ENCODE data around the gene PHLDB2.

The PHLDB2 gene

GRCh38 chr3:111885578-111885977 lies 26.5 kb downstream of the PHLDB2 start:
- no peak for DNase-seq

- no peak for DNase-seq
Observed at GRCh38 chr3:111890051-111890580, 31.1 kb downstream of the PHLDB2 start.

GRCh38 chr3:111892070-111892469 lies 33.0 kb downstream of the PHLDB2 start:
- no peak for DNase-seq

DNA sequence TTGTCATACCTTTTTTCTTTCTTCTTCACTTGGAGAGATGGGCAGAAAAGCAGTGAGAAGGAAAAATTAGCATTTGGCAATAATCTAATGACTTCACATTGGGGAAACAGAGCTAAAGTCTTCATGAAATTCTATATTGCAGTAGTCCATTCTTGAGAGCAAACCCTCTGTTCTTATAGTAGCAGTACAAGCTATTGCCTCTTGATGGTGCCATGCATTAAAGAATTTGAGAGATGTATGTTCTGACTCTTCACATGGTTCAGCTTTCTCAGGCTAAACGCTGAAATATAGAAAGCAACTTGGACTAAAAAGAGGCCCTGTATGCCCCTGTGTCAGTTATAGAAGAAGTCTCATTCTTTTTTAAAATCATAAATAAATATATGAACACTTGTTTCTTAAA lies 36.0 kb downstream of the PHLDB2 start:
- DNase-seq: no peak

DNA sequence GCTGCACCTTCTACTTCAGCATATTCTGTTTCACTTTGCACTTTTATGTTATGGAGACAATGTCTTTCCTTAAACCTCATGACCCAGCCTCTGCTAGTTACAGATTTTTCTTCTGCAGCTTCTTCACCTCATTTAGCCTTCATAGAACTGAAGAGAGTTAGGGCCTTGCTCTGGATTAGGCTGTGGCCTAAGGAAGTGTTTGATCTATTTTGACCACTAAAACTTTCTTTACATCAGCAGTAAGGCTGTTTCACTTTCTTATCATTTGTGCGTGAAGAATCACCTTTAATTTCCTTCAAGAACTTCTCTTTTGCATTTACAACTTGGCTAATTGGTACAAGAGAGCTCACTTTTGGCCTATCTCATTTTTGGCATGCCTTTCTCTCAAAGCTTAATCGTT lies 40.9 kb downstream of the PHLDB2 start:
- DNase-seq: no peak

DNA sequence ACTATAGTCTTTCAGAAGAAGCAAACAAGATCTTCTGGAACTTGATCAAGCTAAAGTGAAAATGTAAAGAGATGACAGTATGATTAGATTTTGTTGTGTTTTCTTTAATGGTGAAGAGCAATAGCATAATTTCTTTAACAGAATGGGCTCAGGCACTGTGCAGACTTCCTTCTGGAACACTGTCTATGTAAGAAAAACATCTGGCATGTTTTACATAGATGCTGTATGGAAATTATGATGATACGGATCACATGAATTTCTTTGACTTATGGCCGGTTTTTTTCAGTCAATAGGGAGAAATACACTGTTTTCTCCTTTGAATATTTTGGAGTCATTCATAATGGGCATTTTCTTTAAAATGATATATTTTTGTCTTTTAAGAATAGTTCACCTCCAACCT lies 42.6 kb downstream of the PHLDB2 start:
- no peak for DNase-seq

DNA sequence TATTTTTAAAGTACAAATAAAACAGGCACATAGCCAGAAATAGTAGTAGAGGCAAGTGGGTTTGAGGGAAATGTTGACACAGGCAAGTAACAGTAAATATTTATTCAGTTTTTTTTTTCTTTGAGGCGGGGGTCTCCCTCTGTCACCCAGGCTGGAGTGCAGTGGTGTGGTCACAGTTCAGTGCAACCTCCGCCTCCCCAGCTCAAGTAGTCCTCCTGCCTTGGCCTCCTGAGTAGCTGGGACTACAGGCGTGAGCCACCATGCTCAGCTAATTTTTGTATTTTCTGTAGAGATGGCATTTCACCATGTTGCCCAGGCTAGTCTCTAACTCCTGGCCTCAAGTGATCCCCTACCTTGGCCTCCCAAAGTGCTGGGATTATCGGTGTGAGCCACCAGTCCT lies 43.5 kb downstream of the PHLDB2 start:
- no peak for DNase-seq

DNA sequence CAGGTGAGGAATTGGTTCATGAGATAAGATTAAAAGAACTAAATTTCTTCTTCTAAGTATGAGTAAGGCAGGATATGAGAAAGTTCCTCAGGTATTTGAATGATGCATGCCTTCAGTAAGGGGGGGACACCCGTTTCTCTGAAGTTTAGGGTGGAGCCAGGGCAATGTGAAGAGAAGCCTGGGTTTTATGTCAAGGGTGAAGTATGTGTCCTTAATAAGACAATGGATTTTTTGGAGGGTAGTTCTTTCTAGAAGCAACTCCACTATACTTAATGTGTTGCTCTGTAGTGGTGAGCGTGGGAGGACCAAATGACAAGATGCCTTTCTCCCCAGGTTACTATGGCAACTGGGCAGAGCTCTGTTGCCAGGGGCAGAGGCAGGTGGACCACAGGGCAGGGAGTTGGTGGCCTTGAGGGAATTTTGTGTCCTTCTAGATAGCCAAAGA lies 44.0 kb downstream of the PHLDB2 start:
- DNase-seq: no peak

GRCh38 chr3:111904376-111905241 lies 45.5 kb downstream of the PHLDB2 start:
- no peak for DNase-seq

GRCh38 chr3:111906656-111907055 lies 47.6 kb downstream of the PHLDB2 start:
- no peak for DNase-seq

DNA sequence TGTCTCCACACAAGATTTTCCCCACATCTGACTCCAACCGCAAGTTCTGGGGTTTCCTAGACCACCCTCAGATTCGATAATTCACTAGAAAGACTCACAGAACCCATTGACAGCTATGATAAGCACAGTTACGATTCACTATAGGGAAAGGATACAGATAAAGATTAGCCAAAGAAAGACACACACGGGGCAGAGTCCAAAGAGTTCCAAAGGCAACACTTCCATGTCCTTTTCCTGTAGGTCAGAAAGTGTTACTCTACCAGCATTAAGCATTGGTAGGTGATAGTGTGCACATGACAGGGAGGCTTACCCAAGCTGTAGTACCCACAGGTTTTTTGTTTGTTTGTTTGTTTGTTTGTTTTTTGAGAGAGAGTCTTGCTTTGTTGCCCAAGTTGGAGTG lies 48.1 kb downstream of the PHLDB2 start:
- DNase-seq: no peak

DNA sequence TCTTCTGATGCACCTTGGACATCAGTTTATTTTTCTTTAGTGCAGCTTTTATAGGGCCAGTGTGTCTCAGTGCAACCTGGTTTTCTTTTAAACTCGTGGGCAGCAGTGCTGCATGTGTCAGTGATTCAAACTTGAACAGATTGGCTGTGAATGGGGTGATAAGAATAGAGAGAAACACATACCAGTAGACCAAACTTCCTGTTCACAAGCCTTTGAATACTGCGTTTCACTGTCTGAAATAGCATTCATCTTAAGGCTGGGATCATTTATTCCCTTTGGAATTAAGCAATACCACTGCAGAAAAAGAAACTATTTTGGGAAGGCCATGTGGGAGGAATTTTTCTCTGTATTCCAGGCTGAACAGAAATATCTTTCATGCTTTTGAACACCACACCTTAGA lies 51.7 kb downstream of the PHLDB2 start:
- DNase-seq: no peak

DNA sequence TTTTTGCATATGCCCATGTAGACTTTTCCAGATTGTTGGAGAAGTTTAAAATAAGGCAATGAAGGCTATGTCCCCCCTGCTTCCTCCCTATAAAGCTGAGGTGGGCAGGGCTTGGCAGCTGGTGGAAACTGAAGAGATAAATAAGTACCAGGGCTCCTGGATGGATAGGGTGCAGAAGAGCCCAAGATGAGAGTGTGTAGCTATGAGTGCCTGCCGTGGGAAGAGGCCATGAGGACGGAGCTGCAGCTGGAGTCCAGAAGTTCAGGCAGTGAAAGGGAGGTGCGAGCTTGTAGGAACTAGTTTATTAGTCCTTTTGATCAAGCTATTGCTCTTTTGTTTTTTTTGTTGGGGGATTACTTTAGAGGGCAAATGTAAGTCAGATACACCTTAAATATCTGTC lies 52.4 kb downstream of the PHLDB2 start:
- no peak for DNase-seq

- no peak for DNase-seq
Observed at GRCh38 chr3:111913163-111913763, 54.2 kb downstream of the PHLDB2 start.

DNA sequence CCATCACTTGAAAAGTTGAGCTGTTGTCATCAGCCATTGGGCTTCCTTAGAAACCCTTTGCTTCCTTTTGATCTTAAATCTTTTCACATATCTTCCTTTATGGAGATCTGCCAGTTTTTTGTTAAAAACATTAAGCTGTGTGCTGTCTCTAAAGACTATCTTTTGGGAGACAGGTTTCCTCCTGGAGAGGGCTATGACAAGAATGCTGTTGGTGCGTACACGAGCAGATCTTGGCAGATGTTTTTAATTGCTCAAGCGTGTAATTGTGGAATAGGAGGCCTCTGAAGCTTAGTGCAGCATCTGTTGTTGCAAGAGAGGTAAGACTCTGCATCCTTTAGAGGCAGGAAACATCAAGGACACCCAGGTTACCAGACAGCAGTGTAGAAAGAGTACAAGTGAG lies 56.8 kb downstream of the PHLDB2 start:
- DNase-seq: no peak

- no peak for DNase-seq
Observed at GRCh38 chr3:111917300-111917699, 58.2 kb downstream of the PHLDB2 start.

DNA sequence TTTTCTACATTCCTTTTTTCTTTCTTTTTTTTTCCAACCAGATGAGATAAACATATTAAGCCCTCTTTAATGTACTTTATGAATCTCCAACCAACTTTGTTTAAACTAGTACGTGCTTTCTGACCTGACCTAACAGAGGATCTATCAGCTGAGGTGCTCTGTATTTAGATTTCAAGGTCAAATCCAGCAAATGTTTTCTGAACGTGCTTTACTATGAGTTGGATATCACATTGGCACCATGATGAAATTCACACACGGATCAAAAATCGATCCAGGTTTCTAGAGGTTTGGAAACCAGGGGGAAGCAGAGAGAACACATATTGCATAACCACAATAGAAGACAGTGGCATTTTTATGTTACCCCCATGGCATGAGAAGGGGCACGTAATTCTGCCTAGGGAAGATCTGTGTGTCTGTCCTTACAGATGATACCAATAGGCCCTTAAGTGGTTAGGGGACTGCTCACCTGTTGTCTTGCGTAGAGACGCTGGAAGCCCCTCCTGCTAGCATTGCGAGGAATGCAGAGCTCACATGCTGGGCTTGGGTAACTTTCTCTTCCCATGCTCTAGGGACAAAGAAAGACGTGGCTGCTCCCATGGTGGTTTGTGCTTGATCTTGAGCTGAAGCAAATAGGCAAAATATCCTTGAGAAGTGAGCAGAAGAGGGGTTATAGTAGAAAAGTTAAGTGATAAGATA lies 60.5 kb downstream of the PHLDB2 start:
- no peak for DNase-seq

GRCh38 chr3:111921181-111921580 lies 62.1 kb downstream of the PHLDB2 start:
- no peak for DNase-seq

- no peak for DNase-seq
Observed at GRCh38 chr3:111923095-111923771, 64.2 kb downstream of the PHLDB2 start.

DNA sequence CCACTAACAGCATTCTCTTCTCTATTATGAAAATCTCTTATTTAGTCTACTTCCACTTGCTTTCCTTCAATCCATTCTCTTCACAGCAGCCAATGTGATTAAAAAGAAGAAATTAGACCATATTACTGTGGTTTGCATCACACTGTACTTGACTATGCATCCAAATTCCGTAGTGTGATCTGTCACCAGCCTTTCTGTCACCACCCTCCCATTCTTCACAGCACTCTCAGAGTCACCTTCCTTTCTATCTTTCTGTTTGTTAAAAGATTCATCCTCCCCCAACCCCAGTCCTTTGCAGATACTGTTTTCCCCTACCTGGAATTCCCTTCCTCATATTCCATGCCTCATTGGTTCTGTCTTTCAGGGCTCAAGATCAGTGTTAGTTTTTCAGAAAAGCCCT lies 64.7 kb downstream of the PHLDB2 start:
- DNase-seq: no peak

DNA sequence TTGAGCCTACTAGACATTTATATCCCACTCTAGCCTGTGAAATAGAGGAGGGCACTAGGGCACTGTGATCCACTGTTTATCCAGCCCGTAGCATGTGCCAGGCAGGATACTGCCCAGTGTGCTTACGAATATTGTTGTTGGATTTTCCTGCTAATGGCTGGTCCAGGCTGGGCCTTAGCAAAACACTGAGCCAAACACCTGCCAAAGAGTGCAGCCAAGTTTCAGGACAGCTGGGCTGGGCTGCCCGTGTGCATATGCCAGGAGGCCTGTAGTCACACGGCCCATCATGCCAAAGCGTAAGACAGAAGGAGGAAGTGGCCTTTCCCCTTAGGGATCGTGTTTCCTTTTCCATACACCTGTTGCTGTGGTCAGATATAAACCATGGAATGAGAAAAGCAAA lies 65.2 kb downstream of the PHLDB2 start:
- no peak for DNase-seq

- DNase-seq: no peak
Observed at GRCh38 chr3:111926266-111926676, 67.2 kb downstream of the PHLDB2 start.

DNA sequence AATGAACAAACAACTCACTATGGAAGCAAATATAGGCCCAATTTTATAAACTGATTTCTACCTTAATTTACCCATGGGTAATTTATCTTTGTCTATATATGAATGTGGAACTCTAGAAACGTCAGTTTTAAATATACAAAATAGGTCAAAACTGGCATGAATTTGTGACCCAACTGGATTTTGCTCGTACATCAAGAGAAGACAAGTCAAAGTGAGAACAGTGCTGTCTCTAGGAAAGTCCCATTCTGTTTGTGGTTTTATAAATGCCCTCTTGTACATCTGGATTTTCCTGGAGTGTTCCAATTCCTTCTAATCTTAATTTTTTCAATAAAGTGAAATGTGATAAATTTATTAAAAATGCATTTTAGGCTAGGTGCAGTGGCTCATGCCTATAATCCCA lies 69.5 kb downstream of the PHLDB2 start:
- DNase-seq: no peak
